Activated CD8-positive, alpha-beta memory T cell treated with anti-CD3 and anti-CD28 coated beads, Interleukin-2, amount 50 U/mL, for 1 hour (primary cell): ENCODE measurements around the gene PPP2R3B.
"Not testable (repeated sequence)": the region's sequence is repeated elsewhere in the genome, so short reads cannot be mapped to it uniquely, and the experiment has no call there.

Experiments used
- DNase-seq: peaks from one replicate; pipeline ENCODE4 v3.0.0-alpha.2; 2020; ENCODE audit errors: extremely low read depth

Gene PPP2R3B

DNA sequence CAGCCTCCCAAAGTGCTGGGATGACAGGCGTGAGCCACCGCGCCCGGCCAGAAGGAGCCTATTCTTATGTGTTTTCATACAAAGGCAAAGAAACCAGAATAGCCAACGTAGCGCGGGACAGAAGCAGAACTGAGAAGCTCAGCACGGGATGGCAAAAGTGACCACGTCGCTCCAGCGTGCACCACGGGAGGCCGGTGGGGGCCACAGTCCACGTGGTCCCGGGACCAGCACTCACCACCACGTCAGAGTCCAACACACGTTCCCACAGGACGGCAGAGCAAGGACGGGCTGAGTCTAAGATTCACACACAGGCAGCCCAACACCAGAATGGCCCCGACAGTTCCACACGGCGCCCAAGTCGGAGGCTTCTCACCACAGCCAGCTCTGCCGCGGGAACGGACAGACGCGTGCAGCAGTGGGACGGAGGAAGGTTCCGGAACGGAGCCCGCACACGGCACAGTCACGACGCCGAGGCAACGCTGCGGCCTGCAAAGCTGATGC, 49.3 kb downstream of the PPP2R3B start:
- DNase-seq, result no peak

DNA sequence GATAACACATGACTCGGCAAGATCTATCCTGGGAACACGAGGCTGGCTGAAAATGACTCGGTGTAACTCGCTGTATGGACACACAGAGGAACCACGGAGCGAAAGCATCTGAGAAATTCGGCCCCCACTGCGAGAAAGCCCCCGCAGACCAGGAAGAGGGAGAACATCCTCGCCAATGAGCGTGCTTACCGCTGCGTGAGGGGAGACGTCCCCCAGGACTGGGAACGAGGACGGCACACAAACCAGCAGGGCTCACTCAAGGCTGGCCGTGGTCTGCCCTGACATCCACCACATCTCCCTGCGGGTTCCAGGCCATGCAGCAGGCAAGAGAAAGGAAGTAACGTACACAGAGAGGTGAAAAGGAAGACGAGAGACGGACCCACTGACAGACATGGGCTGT, 50.5 kb downstream of the PPP2R3B start:
- no peak for DNase-seq

DNA sequence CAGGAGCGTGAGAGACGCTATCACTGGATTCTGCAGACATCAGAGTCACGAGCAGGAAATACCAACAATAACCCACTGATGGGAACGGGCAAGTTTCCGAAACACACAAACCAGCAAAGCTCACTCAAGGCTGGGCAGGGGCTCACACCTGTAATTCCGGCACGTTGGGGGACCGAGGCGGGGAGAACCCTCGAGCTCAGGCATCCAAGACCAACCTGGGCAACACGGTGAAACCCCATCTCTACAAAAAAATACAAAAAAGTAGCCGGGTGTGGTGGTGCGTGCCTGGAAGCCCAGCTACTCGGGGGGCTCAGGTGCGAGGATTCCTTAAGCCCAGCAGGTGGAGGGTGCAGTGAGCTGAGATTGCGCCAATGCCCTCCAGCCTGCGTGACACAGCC, 51.0 kb downstream of the PPP2R3B start:
- DNase-seq, result no peak

DNA sequence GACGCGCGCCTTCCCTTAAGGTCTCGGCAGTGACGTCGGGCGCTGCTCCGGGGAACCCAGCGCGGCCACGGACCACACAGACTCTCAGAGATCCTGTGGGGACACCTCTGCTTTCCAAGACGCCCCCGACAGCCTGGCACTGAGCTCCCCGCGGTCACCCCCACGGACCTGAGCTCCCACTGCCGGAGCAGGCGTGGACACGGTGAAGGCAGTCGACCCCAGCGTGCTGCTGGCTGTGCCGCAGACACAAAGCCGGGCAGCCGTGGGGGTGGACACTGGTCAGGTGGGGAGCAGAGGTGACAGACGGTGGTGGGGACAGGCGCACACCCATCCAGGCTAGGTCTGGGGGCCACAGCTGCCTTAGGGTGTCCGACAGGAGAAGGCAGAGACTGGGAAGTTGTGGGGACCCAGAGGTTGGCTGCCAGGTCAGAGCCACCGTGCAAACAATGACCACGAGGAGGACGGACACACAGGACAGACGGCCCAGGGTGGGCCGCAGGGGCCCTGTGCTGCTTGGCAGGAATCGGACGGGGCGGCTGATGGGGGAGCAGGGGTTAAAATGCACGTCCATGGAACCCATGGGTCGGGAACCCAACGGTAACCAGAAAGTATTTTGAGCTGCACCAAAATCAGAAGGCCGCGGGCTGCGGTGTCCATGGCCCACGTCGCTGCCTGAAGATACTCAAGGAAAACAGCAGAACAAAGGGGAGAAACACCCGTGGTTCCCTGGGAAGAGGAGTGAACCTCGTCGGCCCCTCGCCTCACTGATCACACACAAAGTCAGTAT, 51.5 kb downstream of the PPP2R3B start:
- no peak for DNase-seq

DNA sequence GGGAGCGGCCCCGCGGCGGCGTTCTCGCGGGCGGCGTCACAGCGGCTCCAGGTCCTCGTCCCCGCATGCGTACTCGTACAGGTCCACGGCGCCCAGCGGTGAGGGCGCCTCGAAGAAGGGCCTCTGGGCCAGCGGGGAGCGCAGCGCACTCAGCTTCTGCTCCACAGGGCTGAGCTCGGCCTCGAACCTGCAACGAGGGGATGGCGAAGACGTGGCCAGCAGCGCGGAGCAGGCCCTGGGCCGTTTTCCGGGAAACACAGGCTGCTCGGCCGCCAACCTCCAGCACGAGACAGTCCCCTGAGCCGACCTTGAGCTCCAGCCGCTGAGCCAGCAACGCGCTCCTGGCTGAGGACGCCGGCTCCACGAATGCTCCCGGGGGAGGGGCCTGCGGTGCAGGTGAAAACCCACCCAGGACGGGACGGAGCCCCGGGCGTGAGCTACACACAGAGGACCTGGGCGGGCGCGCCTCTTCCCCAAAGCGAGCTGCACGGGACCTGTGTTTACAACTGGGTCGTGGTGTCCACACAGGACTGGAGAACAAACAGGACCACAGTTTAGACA, 52.3 kb downstream of the PPP2R3B start:
- no peak for DNase-seq

DNA sequence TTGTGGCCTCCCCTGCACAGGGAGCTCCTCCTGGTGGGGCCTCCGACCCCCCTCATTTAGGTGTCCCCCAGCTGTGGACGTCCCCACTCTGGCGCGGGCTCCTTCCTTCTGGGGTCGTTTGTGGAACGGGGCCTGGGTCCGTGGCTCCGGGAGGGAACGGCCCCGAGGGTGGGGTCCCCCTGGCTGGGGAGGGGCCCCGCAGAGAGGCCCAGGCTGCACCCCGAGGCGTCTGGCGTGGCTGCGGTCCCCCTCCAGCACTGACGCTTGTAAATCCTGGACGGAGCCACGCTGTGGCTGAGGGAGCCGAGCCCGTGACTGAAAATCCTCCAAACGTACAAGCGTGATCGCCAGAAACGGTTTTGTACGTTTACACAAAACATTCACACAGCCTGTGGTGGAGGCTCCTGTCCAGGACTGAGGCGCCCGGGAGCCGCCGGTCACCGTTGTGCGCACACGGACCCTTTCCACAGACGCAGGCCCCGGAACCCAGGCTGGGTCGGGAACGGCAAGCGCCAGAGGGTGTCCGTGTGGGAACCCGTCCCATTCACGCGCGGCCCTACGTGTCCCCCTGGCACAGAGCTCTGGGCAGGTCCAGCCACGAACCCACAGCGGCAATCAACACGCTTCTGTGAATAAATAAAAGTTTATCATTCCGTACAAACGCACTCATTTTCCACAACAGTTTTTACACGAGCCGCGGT, 52.9 kb downstream of the PPP2R3B start:
- DNase-seq, result no peak

DNA sequence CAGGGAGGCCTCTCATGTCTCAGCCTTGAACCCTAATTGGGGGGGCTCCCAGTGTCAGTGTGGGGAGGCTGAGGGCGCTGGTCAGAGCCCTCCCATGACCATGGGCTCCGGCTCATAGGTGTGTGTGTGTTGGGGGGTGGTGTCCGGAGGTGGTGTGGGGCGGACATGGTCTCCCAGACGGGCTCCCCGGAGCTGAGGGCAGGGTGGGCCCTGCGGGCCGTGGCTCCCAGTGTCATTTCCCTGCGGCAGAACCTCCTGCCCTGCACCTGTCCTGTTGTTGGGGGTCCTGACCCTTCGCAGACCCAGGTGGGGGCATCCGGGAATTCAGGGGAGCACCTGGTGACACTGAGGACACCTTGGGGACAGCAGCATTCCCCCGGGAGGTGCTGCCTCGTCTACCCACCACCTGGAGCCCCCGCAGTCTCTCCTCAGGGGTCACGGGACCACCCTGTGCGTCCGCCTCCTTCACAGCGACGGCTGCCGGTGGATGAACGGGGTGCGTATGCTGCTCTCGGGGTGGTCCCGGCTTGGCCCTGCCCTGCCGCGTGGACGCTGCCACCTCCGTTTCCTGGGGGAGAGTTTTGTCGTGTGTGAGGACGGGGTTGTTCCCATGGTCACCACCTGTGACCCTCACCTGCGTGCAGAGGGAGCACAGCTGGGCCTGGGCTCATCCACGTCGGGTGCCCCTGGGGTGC, 53.6 kb downstream of the PPP2R3B start:
- no peak for DNase-seq

DNA sequence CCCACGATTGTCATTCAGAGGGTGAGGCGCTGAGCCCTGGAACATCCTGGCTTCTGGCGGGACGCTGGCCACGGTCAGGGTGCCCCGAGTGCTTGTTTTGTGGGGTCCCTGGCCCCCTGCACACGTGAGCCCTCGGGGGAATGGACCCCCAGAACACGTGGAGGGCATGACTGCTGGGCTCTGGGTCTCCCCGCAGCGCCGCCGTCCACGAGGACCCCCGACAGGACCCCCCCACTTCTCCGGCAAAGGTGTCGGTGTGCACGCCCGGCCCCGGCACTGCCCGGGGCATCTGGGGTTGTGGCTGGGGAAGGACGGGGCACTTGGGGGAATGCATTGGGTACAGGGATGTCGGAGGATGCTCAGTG, 54.2 kb downstream of the PPP2R3B start:
- DNase-seq, result no peak

DNA sequence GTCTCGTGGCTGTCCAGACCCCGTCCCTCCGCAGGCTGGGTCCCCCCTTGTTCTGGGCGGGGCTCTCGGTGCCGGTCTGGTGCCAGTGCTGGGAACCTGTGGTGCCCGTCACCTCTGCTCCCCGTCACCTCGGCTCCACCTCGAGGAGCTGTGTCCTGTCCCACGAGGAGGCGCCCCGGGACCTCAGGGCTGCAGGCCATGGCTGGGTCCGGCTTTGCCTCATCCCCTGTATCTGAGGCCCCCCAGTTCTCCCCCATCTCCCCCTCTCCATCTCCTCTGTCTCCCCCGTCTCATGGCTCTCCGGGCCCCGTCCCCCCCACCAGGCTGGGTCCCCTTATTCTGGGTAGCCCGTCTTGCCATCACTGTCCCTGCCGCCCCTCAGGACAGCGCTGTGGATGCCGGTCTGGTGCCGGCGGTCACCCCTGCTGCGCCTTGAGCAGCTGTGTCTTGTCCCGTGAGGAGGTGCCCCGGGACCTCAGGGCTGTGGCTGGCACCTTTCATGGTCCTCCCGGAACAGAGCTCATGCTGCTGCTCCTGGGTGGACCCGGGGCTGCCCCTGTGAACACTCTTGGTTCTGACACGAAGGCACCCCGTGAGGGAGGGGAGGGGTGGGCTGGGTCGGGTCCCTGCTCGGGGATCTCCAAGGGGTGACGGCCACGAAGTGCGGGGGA, 54.7 kb downstream of the PPP2R3B start:
- no peak for DNase-seq

DNA sequence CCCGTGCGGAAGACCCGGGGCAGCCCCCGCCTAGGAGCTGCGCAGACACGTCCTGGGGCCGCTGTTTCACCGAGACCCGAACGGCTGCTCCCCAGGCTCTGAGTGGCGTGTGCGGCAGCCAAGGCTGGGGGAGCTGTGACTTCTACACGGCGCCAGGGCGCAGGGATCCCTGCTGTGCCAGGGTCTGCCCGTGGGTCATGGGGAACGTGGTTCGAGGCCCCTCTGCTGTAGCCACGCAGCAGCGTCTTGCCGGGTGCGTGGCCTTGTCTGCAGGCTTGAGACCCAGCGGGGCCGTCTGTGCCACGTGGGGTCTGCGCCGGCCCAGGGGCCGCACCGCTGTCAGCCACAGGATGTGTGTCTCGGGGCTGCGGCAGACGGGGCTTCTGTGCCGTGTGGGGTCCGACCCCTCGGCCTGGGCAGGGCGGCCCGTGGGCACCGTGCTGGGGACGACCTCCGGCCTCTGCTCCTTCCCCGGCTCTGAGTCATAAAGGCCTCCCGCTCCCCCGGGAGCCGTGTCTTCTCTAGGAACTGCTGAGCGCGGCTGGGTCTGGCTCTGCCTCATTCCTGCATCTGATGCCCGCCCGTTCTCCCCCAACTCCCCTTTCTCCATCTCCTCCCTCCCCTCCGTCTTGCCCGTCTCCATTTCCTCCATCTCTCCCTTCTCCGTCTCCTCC, 55.4 kb downstream of the PPP2R3B start:
- DNase-seq, result no peak

DNA sequence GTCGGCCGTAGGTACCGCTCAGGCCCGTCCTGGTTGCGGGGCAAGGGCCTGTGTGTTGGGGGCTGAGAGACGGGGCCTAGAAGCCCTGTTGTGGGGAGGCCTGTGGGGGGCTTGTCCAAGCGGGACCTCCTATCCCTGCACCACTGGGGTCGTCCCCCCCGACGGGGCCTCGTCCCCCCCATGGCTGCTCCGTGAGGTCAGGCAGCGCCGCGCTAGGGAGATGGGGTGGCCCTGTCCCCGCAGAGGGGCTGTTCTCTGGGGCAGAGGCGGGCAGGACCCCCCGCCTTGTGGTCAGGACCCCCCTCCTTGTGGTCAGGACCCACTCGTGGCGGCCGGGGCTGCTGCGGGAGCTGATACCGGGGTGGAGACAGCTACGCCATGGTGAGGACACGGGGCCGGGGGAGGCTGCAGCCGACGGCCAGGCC, 56.0 kb downstream of the PPP2R3B start:
- no peak for DNase-seq

DNA sequence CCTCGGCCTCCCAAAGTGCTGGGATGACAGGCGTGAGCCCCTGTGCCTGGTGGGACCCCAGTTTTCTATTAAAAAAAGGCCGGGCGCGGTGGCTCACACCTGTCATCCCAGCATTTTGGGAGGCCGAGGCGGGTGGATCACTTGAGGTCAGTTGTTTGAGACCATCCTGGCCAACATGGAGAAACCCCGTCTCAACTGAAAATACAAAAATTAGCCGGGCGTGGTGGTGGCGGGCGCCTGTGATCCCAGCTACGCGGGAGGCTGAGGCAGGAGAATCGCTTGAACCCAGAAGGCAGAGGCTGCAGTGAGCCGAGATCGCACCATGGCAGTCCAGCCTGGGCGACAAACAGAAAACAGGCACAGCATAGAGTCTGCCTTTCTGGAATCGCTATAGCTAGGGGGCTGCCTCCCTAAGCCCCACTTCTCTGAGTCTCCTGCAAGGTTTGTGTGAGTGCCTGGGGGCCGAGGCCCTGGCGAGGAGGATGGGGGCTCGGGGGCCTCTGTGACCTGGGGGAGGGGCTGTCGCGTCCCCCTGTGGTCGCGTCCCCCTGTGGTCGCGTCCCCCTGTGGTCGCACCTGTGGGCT, 56.5 kb downstream of the PPP2R3B start:
- not testable (repeated sequence) for DNase-seq

DNA sequence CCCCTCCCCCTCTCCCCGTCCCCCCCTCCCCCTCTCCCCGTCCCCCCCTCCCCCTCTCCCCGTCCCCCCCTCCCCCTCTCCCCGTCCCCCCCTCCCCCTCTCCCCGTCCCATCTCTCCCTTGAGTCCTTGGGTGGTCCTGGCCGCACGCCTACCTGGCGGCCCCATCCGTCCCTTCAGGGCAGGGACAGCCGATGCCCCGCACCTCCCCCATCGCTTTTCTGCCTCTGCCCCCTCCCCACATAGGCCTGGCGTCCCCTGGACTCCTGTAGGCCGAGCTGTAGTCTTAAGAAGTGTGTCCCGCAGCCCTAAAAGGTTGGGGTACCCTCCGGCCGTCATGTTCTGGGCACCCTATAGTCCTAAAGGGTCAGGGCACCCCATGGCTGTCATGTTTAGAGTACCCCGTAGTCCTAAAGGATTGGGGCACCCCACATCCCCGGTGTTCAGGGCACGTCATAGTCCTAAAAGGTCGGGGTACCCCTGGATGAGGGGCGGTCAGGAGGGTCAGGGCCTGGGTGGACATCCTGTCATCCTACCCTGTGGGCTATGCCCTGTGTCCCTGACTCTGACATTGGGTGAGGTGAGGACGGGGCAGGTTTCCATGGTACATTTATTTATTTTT, 57.3 kb downstream of the PPP2R3B start:
- DNase-seq, result no peak

DNA sequence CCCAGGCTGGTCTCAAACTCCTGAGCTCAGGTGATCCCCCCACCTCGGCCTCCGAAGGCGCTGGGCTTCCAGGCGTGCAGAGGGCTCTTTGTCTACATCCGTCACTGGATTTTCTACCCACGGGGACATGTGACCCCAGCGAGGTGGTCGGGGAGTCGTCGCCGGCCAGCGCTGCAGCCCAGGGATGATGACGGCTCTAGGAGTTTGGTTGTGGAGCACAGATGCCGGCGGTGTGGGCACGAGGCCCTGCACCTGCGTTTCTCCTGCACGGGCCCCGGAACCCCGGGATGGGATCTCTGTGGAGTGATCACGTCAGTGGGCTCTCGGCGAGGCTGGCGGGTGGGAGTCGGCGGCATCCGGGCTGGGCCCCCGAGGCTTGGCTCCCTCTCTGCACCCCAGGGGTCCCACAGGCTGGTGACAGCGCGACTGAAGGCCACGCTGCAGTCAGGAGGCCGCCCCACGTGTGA, 59.0 kb downstream of the PPP2R3B start:
- no peak for DNase-seq

DNA sequence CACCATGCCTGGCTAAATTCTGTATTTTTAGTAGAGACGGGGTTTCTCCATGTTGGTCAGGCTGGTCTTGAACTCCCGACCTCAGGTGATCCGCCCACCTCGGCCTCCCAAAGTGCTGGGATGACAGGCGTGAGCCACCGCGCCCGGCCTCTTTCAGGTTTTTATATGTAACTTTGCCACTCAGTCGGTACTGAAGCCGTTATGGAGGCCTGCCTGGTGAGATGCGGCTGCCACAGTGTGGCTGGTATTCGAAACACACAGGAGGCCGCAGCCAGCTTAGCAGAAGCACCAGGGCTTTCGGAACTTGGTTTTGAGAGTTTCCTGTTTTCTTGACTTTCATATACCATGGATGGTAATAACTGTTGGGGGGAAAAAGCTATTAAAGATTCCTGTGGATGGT, 62.0 kb downstream of the PPP2R3B start:
- not testable (repeated sequence) for DNase-seq

DNA sequence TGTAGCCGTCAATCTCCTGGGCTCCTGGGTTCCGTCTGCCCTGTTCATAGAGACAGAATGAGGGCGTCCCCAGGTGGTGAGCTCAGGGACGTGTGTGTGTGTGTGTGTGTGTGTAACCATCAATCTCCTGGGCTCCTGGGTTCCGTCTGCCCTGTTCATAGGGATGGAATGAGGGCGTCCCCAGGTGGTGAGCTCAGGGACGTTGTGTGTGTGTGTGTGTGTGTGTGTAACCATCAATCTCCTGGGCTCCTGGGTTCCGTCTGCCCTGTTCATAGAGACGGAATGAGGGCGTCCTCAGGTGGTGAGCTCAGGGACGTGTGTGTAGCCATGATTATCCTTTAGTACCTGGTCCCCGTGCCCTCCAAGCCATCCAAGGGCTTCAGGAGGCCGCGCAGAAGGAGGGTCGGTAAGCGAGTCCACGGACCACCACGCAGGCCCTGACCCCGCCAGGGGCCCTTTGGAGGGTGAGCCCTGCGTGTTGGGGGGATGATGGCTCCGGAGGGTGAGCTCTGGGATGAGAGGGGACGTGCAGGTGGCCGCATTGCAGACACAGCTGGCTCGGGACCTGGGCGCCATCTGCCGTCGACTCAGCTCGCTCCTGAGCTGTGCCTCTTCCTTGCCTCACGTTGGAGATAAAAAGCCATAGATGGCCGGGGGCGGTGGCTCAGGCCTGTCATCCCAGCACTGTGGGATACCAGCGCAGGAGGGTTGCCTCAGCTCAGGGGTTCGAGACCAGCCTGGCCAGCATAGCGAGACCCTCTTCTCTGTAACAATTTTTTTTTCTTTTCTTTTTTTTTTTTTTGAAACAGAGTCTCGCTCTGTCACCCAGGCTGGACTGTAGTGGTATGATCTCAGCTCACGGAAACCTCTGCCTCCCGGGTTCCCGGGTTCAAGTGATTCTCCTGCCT, 62.7 kb downstream of the PPP2R3B start:
- no peak for DNase-seq

DNA sequence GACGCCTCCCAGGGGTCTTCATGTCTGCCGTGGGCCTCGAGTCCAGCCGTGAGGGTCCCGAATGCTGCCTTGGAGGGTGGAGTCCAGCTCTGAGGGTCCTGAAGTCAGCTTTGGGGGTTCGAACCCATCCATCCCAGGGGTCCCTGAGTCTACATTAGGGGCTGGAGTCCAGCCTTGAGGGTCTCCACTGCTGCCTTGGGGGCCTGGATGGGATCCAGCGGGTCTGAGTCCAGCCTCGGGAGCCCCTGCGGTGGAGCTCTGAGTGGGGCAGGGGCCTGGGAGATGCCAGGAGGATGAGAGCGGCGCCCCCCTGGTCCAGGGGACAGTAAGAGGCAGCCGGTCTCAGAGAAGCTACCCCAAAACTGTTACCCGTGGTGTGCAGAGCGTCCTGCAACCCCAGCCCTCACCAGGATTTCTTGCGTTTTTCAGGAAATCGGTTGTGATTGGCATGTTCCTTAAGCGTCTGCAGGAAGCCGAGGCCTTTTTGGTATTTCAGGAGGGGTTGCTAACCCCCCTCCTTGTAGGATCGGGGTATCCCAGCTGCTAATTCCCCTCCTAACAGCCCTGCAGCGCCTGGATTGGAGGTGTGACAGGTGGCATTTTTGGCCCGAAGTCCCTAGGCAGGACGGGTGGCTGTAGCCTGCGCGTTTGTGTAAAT, 66.5 kb downstream of the PPP2R3B start:
- no peak for DNase-seq

DNA sequence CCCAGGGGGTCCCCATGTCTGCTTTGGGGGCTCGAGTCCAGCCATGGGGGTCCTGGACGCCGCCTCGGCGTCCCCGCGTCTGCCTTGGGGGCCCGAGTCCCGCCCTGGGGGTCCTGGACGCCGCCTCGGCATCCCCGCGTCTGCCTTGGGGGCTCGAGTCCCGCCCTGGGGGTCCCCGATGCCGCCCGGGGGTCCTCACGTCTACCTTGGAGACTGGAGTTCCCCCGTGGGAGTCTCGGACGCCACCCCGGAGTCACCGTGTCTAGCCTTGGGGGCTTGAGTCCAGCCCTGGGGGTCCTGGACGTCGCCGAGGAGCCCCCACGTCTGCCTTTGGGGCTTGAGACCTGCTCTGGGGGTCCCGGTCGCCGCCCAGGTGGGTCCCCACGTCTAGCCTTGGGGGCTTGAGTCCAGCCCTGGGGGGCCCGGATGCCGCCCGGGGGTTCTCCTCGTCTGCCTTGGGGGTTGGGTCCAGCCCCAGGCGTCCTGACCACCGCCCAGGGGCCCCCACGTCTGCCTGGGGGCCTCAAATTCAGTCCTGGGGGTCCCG, 67.1 kb downstream of the PPP2R3B start:
- no peak for DNase-seq
